ENCODE data around the gene KRT40.
"Not testable (repeated sequence)": the region's sequence is repeated elsewhere in the genome, so short reads cannot be mapped to it uniquely, and the experiment has no call there.

DNA sequence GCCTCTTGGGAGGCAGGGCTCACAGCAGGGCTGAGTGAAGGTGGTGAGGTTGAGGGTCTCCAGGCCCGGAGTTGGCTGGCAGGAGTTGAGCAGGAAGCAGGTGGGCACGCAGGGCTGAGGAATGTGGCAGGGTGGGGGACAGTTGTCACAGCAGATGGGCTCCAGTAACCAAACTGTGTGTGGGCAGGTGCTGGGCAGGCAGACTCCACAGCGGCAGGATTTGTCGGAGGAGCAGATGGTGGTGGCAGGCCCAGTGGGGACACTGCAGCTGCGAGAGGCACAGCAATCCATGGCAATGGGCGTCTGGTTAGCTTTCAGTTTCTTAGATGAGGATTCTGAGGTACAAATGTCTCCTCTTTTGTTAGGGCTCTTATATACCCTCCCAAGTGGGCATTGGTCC is 15.4 kb upstream of the KRT40 start, which contains the start of gene KRTAP3-2:
- TF ChIP-seq GATA2, GATA3 (IDR thresholded peaks at IDR 0.05; ENCODE audit: low read depth, low read length): not testable (repeated sequence)
